K562 (cell line): ENCODE data around the gene PLS1. TPM values are rescaled to one million over a fixed set of nuclear protein-coding genes. Genes with fewer than 3 reads are reported as not detected.

Experiments used
- BACH1 ChIP-seq: fragments of 200-800 bp; sonication (Bioruptor generic); IDR thresholded peaks from 2 replicates; pipeline ENCODE4 v1.6.1; 2016; ENCODE audit warnings: missing genetic modification characterization, missing compliant biosample characterization
- KAT2B ChIP-seq: IDR thresholded peaks from one replicate; pipeline ENCODE4 v1.6.1; 2012; ENCODE audit warnings: low read depth, mild to moderate bottlenecking, control low read depth, inconsistent platforms, low read length, moderate library complexity
- KLF16 ChIP-seq: IDR thresholded peaks from 2 replicates; pipeline ENCODE4 v1.6.1; 2016; ENCODE audit warnings: antibody characterized with exemption
- MAFF ChIP-seq: IDR thresholded peaks from 2 replicates; pipeline ENCODE4 v1.6.1; 2012; ENCODE audit warnings: low read length, improper control_type of control experiment
- PHF21A ChIP-seq: fragments of 450-650 bp; IDR thresholded peaks from 2 replicates; pipeline ENCODE4 v1.6.1; 2017; ENCODE audit warnings: low read depth, borderline replicate concordance
- PURB ChIP-seq: sonication (generic); formaldehyde crosslinking; IDR thresholded peaks from 2 replicates; pipeline ENCODE4 v1.9.0; 2021; ENCODE audit warnings: low read depth, mild to moderate bottlenecking, missing genetic modification reagents
- SIX5 ChIP-seq, 2 experiments: IDR thresholded peaks; 2 replicates each; pipeline ENCODE4 v1.6.1; 2011; ENCODE audit warnings: low read length in 2 of 2, borderline replicate concordance in 1 of 2, low read depth in 1 of 2, mild to moderate bottlenecking in 1 of 2, moderate library complexity in 1 of 2; ENCODE audit not compliant: insufficient read depth in 1 of 2
- TAL1 ChIP-seq: fragments of 450-650 bp; IDR thresholded peaks from 2 replicates; pipeline ENCODE4 v1.6.1; 2016; ENCODE audit warnings: mild to moderate bottlenecking
- TCFL5 ChIP-seq: fragments of 250-450 bp; sonication (Bioruptor Pico); conservative IDR thresholded peaks from 2 replicates; pipeline ENCODE4 v1.6.1; 2021; ENCODE audit warnings: mild to moderate bottlenecking, moderate library complexity, matching md5 sums
- XRCC3 ChIP-seq: fragments of 450-650 bp; IDR thresholded peaks from 2 replicates; pipeline ENCODE4 v1.6.1; 2017; ENCODE audit warnings: mild to moderate bottlenecking, moderate library complexity
- ZC3H4 ChIP-seq: sonication (generic); formaldehyde crosslinking; IDR thresholded peaks from 2 replicates; pipeline ENCODE4 v1.9.0; 2021; ENCODE audit warnings: missing genetic modification reagents, borderline replicate concordance
- ZNF121 ChIP-seq: sonication (generic); formaldehyde crosslinking; conservative IDR thresholded peaks from 2 replicates; pipeline ENCODE4 v1.8.0; 2022; ENCODE audit warnings: missing genetic modification reagents
- ZNF133 ChIP-seq: fragments of 250-450 bp; sonication (Bioruptor Pico); IDR thresholded peaks from 2 replicates; pipeline ENCODE4 v1.4.0; 2020; ENCODE audit warnings: mild to moderate bottlenecking
- ZNF347 ChIP-seq: fragments of 450-650 bp; formaldehyde crosslinking; IDR thresholded peaks from 2 replicates; pipeline ENCODE4 v1.4.0; 2020; ENCODE audit warnings: low read depth, mild to moderate bottlenecking, moderate library complexity
- polyA plus RNA-seq, 8 experiments: library from polyadenylated mRNA; depleted of rRNA in 4 of 8; stranded (reverse) in 5 of 8; unstranded in 3 of 8; fragments of >200 nt; fragmentation: Nextera tagmentation in 2 of 8; fragmentation: Illumina TruSeq in 1 of 8; extraction: Ambion mirVana in 2 of 8; extraction: Trizol in 1 of 8; gene quantifications; 2 replicates each; pipeline versions ENCODE4 v1.2.1 to v1.2.3, GENCODE V29; 2011 to 2014; ENCODE audit warnings: inconsistent platforms in 1 of 8, missing spikeins in 1 of 8
- total RNA-seq, 7 experiments: library from RNA; depleted of rRNA in 6 of 7; stranded (reverse); fragments of >200 nt in 6 of 7; fragmentation: Illumina TruSeq in 2 of 7; extraction: Trizol in 2 of 7; gene quantifications; 2 replicates each; pipeline versions ENCODE4 v1.2.1 to v1.2.3, GENCODE V29; 2011 to 2021; ENCODE audit warnings: low replicate concordance in 1 of 7
- TF ChIP-seq, protein P1 (sequence below): fragments of 450-650 bp; IDR thresholded peaks from 2 replicates; pipeline ENCODE4 v1.6.1; 2018; ENCODE audit not compliant: partially characterized antibody
- TF ChIP-seq, protein P2 (sequence below), 2 experiments: IDR thresholded peaks in 1 of 2; conservative IDR thresholded peaks in 1 of 2; 2 replicates each; pipeline ENCODE4 v1.6.1; 2016; ENCODE audit warnings: low read depth in 2 of 2, mild to moderate bottlenecking in 1 of 2, missing compliant biosample characterization in 1 of 2, missing genetic modification characterization in 1 of 2, moderate library complexity in 1 of 2
- TF ChIP-seq, protein P3 (sequence below): fragments of 250-450 bp; sonication (Bioruptor Pico); IDR thresholded peaks from 2 replicates; pipeline ENCODE4 v1.5.0; 2022; ENCODE audit warnings: mild to moderate bottlenecking
- TF ChIP-seq, protein P4 (sequence below): sonication (generic); formaldehyde crosslinking; IDR thresholded peaks from 2 replicates; pipeline ENCODE4 v1.9.0; 2022; ENCODE audit warnings: mild to moderate bottlenecking, missing genetic modification reagents
- TF ChIP-seq, protein P5 (sequence below): fragments of 250-450 bp; sonication (Bioruptor Pico); IDR thresholded peaks from 2 replicates; pipeline ENCODE4 v1.8.0; 2021; ENCODE audit warnings: moderate library complexity, mild to moderate bottlenecking, inconsistent platforms

The PLS1 gene
- total and polyA plus RNA-seq, 9 of the 15 experiments (the other 6 are each of a cell fraction or from before 2014, with no cell fraction given): 6.1 to 21.3 (median 13.0) TPM

DNA sequence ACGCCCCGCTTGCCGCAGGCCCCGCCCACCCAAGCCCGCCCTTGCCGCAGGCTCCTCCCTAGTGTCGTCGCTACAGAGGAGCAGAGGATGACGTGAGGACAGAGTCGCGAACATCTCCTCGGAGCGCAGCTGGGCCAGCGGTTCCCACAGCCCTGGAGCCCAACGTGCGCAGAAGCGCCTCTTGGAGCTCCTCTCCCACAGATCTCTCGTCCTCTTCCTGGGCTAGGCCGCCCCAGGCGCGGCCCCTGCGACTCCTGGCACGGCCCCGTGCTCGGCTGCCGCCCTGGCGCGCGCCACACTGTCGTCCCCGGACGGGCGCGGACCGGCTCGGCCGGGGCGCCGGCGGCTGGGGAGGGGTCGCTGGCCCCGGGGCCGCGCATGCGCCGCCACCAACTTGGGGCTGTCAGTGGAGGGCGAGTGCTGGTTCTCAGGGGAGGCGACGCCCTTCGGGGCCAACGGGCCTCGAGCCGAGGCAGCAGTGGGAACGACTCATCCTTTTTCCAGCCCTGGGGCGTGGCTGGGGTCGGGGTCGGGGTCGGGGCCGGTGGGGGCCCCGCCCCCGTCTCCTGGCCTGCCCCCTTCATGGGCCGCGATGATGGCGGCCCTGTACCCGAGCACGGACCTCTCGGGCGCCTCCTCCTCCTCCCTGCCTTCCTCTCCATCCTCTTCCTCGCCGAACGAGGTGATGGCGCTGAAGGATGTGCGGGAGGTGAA is 127.9 kb downstream of the PLS1 start, which contains the start of gene TRPC1 (continued):
- TF ChIP-seq, protein P1, sequence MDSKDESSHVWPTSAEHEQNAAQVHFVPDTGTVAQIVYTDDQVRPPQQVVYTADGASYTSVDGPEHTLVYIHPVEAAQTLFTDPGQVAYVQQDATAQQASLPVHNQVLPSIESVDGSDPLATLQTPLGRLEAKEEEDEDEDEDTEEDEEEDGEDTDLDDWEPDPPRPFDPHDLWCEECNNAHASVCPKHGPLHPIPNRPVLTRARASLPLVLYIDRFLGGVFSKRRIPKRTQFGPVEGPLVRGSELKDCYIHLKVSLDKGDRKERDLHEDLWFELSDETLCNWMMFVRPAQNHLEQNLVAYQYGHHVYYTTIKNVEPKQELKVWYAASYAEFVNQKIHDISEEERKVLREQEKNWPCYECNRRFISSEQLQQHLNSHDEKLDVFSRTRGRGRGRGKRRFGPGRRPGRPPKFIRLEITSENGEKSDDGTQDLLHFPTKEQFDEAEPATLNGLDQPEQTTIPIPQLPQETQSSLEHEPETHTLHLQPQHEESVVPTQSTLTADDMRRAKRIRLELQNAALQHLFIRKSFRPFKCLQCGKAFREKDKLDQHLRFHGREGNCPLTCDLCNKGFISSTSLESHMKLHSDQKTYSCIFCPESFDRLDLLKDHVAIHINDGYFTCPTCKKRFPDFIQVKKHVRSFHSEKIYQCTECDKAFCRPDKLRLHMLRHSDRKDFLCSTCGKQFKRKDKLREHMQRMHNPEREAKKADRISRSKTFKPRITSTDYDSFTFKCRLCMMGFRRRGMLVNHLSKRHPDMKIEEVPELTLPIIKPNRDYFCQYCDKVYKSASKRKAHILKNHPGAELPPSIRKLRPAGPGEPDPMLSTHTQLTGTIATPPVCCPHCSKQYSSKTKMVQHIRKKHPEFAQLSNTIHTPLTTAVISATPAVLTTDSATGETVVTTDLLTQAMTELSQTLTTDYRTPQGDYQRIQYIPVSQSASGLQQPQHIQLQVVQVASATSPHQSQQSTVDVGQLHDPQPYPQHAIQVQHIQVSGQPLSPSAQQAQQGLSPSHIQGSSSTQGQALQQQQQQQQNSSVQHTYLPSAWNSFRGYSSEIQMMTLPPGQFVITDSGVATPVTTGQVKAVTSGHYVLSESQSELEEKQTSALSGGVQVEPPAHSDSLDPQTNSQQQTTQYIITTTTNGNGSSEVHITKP: no peak
- TF ChIP-seq, protein P2, sequence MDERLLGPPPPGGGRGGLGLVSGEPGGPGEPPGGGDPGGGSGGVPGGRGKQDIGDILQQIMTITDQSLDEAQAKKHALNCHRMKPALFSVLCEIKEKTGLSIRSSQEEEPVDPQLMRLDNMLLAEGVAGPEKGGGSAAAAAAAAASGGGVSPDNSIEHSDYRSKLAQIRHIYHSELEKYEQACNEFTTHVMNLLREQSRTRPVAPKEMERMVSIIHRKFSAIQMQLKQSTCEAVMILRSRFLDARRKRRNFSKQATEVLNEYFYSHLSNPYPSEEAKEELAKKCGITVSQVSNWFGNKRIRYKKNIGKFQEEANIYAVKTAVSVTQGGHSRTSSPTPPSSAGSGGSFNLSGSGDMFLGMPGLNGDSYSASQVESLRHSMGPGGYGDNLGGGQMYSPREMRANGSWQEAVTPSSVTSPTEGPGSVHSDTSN (CRISPR knock-in tag; IDR thresholded peaks at IDR 0.05; ENCODE audit: low read depth): no peak
- TF ChIP-seq, protein P2 (tag; conservative IDR thresholded peaks at IDR 0.05; ENCODE audit: low read depth): no peak
- TF ChIP-seq, protein P3, sequence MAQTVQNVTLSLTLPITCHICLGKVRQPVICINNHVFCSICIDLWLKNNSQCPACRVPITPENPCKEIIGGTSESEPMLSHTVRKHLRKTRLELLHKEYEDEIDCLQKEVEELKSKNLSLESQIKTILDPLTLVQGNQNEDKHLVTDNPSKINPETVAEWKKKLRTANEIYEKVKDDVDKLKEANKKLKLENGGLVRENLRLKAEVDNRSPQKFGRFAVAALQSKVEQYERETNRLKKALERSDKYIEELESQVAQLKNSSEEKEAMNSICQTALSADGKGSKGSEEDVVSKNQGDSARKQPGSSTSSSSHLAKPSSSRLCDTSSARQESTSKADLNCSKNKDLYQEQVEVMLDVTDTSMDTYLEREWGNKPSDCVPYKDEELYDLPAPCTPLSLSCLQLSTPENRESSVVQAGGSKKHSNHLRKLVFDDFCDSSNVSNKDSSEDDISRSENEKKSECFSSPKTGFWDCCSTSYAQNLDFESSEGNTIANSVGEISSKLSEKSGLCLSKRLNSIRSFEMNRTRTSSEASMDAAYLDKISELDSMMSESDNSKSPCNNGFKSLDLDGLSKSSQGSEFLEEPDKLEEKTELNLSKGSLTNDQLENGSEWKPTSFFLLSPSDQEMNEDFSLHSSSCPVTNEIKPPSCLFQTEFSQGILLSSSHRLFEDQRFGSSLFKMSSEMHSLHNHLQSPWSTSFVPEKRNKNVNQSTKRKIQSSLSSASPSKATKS: no peak
- TF ChIP-seq SIX5 (IDR thresholded peaks at IDR 0.05; ENCODE audit: borderline replicate concordance in 1 of 2, insufficient read depth in 1 of 2, low read depth in 1 of 2, low read length in 2 of 2) (no peak), KAT2B (no peak), ZNF347 (CRISPR knock-in tag) (no peak), KLF16 (no peak), PHF21A (no peak), BACH1 (tag) (no peak), MAFF (no peak), PURB (CRISPR knock-in tag) (no peak), XRCC3 (no peak), ZC3H4 (CRISPR knock-in tag) (no peak), ZNF133 (no peak), TCFL5 (CRISPR knock-in tag) (no peak), ZNF121 (CRISPR knock-in tag) (no peak), TAL1 (no peak)
- TF ChIP-seq, protein P4, sequence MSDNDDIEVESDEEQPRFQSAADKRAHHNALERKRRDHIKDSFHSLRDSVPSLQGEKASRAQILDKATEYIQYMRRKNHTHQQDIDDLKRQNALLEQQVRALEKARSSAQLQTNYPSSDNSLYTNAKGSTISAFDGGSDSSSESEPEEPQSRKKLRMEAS (CRISPR knock-in tag): no peak
- TF ChIP-seq, protein P5, sequence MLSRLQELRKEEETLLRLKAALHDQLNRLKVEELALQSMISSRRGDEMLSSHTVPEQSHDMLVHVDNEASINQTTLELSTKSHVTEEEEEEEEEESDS (CRISPR knock-in tag): no peak
